ENCODE results near the gene ATP8A1.

ATP8A1 gene

GRCh38 chr4:42366959-42367358 is 289.9 kb downstream of the ATP8A1 start:
- DNase-seq (ENCODE audit: low read depth), result no peak
- TF ChIP-seq, protein P1, sequence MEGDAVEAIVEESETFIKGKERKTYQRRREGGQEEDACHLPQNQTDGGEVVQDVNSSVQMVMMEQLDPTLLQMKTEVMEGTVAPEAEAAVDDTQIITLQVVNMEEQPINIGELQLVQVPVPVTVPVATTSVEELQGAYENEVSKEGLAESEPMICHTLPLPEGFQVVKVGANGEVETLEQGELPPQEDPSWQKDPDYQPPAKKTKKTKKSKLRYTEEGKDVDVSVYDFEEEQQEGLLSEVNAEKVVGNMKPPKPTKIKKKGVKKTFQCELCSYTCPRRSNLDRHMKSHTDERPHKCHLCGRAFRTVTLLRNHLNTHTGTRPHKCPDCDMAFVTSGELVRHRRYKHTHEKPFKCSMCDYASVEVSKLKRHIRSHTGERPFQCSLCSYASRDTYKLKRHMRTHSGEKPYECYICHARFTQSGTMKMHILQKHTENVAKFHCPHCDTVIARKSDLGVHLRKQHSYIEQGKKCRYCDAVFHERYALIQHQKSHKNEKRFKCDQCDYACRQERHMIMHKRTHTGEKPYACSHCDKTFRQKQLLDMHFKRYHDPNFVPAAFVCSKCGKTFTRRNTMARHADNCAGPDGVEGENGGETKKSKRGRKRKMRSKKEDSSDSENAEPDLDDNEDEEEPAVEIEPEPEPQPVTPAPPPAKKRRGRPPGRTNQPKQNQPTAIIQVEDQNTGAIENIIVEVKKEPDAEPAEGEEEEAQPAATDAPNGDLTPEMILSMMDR (conservative IDR thresholded peaks at IDR 0.05; ENCODE audit: low read depth, low read length), result no peak
- H3K4me3 ChIP-seq (ENCODE audit: low read depth, low read length), result no peak overlapping the region

DNA sequence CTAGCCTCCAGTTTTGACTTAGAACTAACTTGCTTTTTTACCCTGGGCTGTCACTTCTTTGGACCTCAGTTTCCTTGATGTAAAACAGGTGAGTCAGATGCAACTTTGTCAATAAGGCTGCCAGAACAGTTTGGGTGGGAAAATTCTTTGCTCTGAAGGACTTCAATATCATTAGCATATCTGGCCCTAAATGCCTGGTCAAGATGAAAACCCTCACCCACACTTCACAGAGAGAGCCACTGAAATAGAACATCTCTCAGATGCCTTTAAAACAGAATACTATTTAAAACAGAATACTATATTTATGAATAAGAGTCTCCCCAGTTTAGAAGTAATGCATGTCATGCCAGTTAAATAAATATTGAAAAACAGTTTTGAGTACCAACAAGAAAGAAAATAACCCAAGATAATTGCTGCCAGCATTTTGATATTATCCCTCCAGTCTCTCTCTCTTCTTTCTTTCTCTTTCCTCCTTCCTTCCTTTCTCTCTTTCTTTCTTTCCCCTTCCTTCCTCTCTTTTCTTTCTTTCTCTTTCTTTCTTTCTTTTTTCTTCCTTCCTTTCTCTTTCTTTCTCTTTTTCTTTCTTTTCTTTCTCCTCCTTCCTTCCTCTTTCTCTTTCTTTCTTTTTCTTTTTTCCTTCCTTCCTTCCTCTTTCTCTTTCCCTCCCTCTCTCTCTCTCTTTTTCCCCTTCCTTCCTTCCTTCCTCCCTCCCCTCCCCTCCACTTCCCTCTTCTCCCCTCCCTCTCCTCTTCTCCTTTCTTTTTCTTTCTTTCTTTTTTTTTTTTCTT is 292.4 kb downstream of the ATP8A1 start:
- no peak for DNase-seq (ENCODE audit: low read depth)
- TF ChIP-seq, protein P1 (conservative IDR thresholded peaks at IDR 0.05; ENCODE audit: low read depth, low read length), result no peak
- no peak overlapping the region for H3K4me3 ChIP-seq (ENCODE audit: low read depth, low read length)

DNA sequence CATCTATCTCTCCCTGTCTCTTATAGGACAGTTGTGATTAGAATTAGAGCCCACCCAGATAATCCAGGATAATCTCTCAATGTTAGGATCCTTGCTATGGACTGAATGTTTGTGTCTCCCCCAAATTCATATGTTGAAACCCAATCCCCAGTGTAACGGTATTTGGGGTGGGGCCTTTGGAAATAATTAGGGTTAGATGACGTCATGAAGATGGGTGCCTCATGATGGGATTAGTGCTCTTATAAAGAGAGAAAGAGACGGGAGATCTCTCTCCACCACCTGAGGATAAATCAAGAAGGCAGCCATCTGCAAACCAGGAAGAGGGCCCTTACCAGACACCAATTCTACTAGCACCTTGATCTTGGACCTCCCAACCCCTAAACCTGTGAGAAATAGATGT is 293.3 kb downstream of the ATP8A1 start:
- TF ChIP-seq, protein P1 (conservative IDR thresholded peaks at IDR 0.05; ENCODE audit: low read depth, low read length), result no peak
- no peak overlapping the region for H3K4me3 ChIP-seq (ENCODE audit: low read depth, low read length)
- DNase-seq (ENCODE audit: low read depth), result no peak

GRCh38 chr4:42362591-42362990 is 294.3 kb downstream of the ATP8A1 start:
- DNase-seq (ENCODE audit: low read depth), result no peak
- TF ChIP-seq, protein P1 (conservative IDR thresholded peaks at IDR 0.05; ENCODE audit: low read depth, low read length), result no peak
- H3K4me3 ChIP-seq (ENCODE audit: low read depth, low read length), result no peak overlapping the region

GRCh38 chr4:42361456-42361855 is 295.4 kb downstream of the ATP8A1 start:
- TF ChIP-seq, protein P1 (conservative IDR thresholded peaks at IDR 0.05; ENCODE audit: low read depth, low read length), result no peak
- DNase-seq (ENCODE audit: low read depth), result no peak
- H3K4me3 ChIP-seq (ENCODE audit: low read depth, low read length), result no peak overlapping the region

DNA sequence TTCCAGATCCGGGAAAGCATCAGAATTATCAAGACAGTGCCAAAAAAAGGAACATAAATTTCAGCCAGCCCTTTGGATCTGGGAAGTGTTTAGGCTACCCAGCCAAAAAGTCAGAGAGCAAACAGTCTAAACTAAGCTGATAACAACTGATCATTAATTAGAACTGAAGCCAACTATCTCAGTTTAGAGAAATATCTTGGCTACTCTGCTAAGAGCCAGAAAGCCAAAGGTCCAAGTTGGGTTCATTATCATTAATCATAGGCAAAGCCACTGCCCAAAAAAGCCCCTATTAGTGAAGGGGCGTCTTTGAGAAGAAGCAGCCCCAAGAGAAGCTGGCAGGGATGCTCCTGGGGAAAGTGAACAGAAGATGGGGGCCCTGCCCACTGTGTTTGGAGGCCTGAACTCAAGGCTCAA is 296.6 kb downstream of the ATP8A1 start:
- TF ChIP-seq, protein P1 (conservative IDR thresholded peaks at IDR 0.05; ENCODE audit: low read depth, low read length), result no peak
- no peak overlapping the region for H3K4me3 ChIP-seq (ENCODE audit: low read depth, low read length)
- no peak for DNase-seq (ENCODE audit: low read depth)

- no peak overlapping the region for H3K4me3 ChIP-seq (ENCODE audit: low read depth, low read length)
- TF ChIP-seq, protein P1 (conservative IDR thresholded peaks at IDR 0.05; ENCODE audit: low read depth, low read length), result no peak
- no peak for DNase-seq (ENCODE audit: low read depth)
Observed at GRCh38 chr4:42359711-42360110, 297.2 kb downstream of the ATP8A1 start.
